Activated CD4-positive, CD25-positive, alpha-beta regulatory T cell (primary cell): ENCODE data around the gene ORC2.
A peak's percentile ranks its signal among the peaks of the same experiment; 100 is the strongest.
"Not testable (repeated sequence)": the region's sequence is repeated elsewhere in the genome, so short reads cannot be mapped to it uniquely, and the experiment has no call there.

Source experiments
- DNase-seq, 4 experiments: peaks; one replicate each; lab custom pipeline; 2025; lab: John Stamatoyannopoulos, UW

Gene ORC2

GRCh38 chr2:200963124-200963917 lies at the start of gene ORC2:
ORC2 (minus strand) TSS chr2:200963660; CDS start chr2:200958123, 5,537 bp downstream.
- DNase-seq, result peak; percentile 83 to 89 (median 86)

- no peak for DNase-seq
Measured at GRCh38 chr2:201008296-201008829, 44.9 kb upstream of the ORC2 start.

- no peak for DNase-seq
Measured at GRCh38 chr2:201007584-201007998, 44.1 kb upstream of the ORC2 start.

- DNase-seq, result no peak
Measured at GRCh38 chr2:201006704-201007103, 43.2 kb upstream of the ORC2 start.

GRCh38 chr2:201004370-201004769 lies 40.9 kb upstream of the ORC2 start:
- no peak for DNase-seq

GRCh38 chr2:200993097-200993496 lies 29.6 kb upstream of the ORC2 start:
- DNase-seq, result no peak

GRCh38 chr2:200987137-200987536 lies 23.7 kb upstream of the ORC2 start:
- no peak for DNase-seq

GRCh38 chr2:200985799-200986198 lies 22.3 kb upstream of the ORC2 start:
- no peak for DNase-seq

- no peak for DNase-seq
Measured at GRCh38 chr2:200976710-200977109, 13.2 kb upstream of the ORC2 start.

- no peak for DNase-seq
Measured at GRCh38 chr2:200975672-200976071, 12.2 kb upstream of the ORC2 start.

- DNase-seq, result not testable (repeated sequence)
Measured at GRCh38 chr2:200970057-200970456, 6.6 kb upstream of the ORC2 start.

GRCh38 chr2:200968735-200969134 lies 5.3 kb upstream of the ORC2 start:
- no peak for DNase-seq

GRCh38 chr2:200968162-200968561 lies 4.7 kb upstream of the ORC2 start:
- no peak for DNase-seq

- no peak for DNase-seq
Measured at GRCh38 chr2:200966770-200967169, 3.3 kb upstream of the ORC2 start.

GRCh38 chr2:200964498-200964897 lies 1.0 kb upstream of the ORC2 start:
- DNase-seq, result no peak

- DNase-seq, result not testable (repeated sequence)
Measured at GRCh38 chr2:200963918-200964252, 425 bp upstream of the ORC2 start.

- DNase-seq, result no peak
Measured at GRCh38 chr2:200962811-200963123, 693 bp downstream of the ORC2 start.

- DNase-seq, result no peak
Measured at GRCh38 chr2:200961674-200962073, 1.8 kb downstream of the ORC2 start.

GRCh38 chr2:200950378-200950777 lies 13.1 kb downstream of the ORC2 start:
- no peak for DNase-seq

- no peak for DNase-seq
Measured at GRCh38 chr2:200945395-200945729, 18.1 kb downstream of the ORC2 start.

GRCh38 chr2:200944467-200945394 lies 18.7 kb downstream of the ORC2 start:
- DNase-seq, result peak in 2 of 4 experiments; percentile 13 to 29

GRCh38 chr2:200943527-200944105 lies 19.8 kb downstream of the ORC2 start:
- no peak for DNase-seq

- DNase-seq, result no peak
Measured at GRCh38 chr2:200939832-200940231, 23.6 kb downstream of the ORC2 start.
